HepG2 (cell line): ENCODE measurements around the gene DCUN1D3. TPM values are rescaled to one million over a fixed set of nuclear protein-coding genes. Genes with fewer than 3 reads are reported as not detected.

Experiments
- ATAC-seq: fragments of 200-7000 bp; cut with Tn5 transposase; 3 replicates; pipeline ENCODE4 v1.9.1; 2020; ENCODE audit warnings: mild to moderate bottlenecking, moderate library complexity
- BruUV-seq: library from RNA; stranded (reverse); fragments of 400-500 nt; replicated peaks from 2 replicates; lab custom pipeline; 2021; lab: Mats Ljungman, UMichigan
- CTCF ChIA-PET: fragments of 300-600 bp; formaldehyde crosslinking; extraction: SDS; loops from one replicate; lab custom pipeline; 2021; ENCODE audit warnings: low total read pairs, inconsistent platforms, low intra/inter-chr PET ratio; lab: Yijun Ruan, JAX
- POLR2A ChIA-PET: fragments of 350-600 bp; sonication (Branson Sonifier 250); formaldehyde crosslinking; loops from one replicate; lab custom pipeline; 2020; ENCODE audit warnings: antibody characterized with exemption, inconsistent platforms; lab: Yijun Ruan, JAX
- DNase-seq: peaks from one replicate; pipeline ENCODE4 v3.0.0-alpha.2; 2015; ENCODE audit warnings: low spot score
- FAIRE-seq: peaks from 3 replicates; lab custom pipeline; 2011; peaks lifted over from hg19 to GRCh38; lab: Jason Lieb, UNC
- H2AFZ ChIP-seq: one replicate; pipeline ENCODE4 v1.6.1; 2011; ENCODE audit warnings: low read length, inconsistent platforms
- H3K27ac ChIP-seq: fragments of 300-600 bp; 3 replicates; pipeline ENCODE4 v1.8.0; 2011; ENCODE audit warnings: mixed run types, mild to moderate bottlenecking, mixed read lengths, low read length, inconsistent platforms; ENCODE audit not compliant: insufficient read depth; ENCODE audit errors: extremely low read length
- H3K27me3 ChIP-seq, 2 experiments: fragments of 200-600 bp in 1 of 2; 2 replicates in 1 of 2; 3 replicates in 1 of 2; pipeline versions ENCODE4 v1.6.0 to v1.8.0; 2011; ENCODE audit warnings: low read length in 2 of 2, mild to moderate bottlenecking in 2 of 2, moderate library complexity in 2 of 2, inconsistent platforms in 1 of 2; ENCODE audit not compliant: insufficient read depth in 2 of 2, control insufficient read depth in 1 of 2
- H3K36me3 ChIP-seq, 2 experiments: fragments of 200-600 bp in 1 of 2; replicated peaks in 1 of 2; 2 replicates in 1 of 2; 3 replicates in 1 of 2; pipeline versions ENCODE4 v1.5.1 to v1.8.0; 2011; ENCODE audit warnings: low read length in 2 of 2, inconsistent platforms in 1 of 2; ENCODE audit not compliant: insufficient read depth in 2 of 2, control insufficient read depth in 1 of 2
- H3K4me1 ChIP-seq: 2 replicates; pipeline ENCODE4 v1.5.1; 2012; ENCODE audit warnings: low read length, inconsistent platforms; ENCODE audit not compliant: insufficient read depth
- H3K4me2 ChIP-seq: 2 replicates; pipeline ENCODE4 v1.6.0; 2011; ENCODE audit warnings: low read depth, low read length, inconsistent platforms
- H3K4me3 ChIP-seq, 3 experiments: fragments of 200-600 bp in 1 of 3; sonication (generic), shearing (Covaris generic) in 1 of 3; replicated peaks in 1 of 3; 2 replicates each; pipeline ENCODE4 v1.5.1; 2011 to 2016; ENCODE audit warnings: low read length in 3 of 3, inconsistent platforms in 2 of 3, low read depth in 2 of 3, mild to moderate bottlenecking in 2 of 3, control low read depth in 1 of 3, mixed read lengths in 1 of 3; ENCODE audit not compliant: insufficient read depth in 1 of 3
- H3K79me2 ChIP-seq: one replicate; pipeline ENCODE4 v1.6.1; 2011; ENCODE audit warnings: low read length, inconsistent platforms; ENCODE audit not compliant: insufficient read depth
- H3K9ac ChIP-seq: 2 replicates; pipeline ENCODE4 v1.6.0; 2011; ENCODE audit warnings: mild to moderate bottlenecking, low read depth, low read length, inconsistent platforms; ENCODE audit not compliant: insufficient read depth
- H3K9me3 ChIP-seq: 2 replicates; pipeline ENCODE4 v1.5.1; 2012; ENCODE audit warnings: mild to moderate bottlenecking, low read length
- H4K20me1 ChIP-seq: 2 replicates; pipeline ENCODE4 v1.6.0; 2011; ENCODE audit warnings: inconsistent platforms, mild to moderate bottlenecking, low read length, moderate library complexity; ENCODE audit not compliant: insufficient read depth
- HMGA1 ChIP-seq: sonication (generic); formaldehyde crosslinking; conservative IDR thresholded peaks from 2 replicates; pipeline ENCODE4 v1.4.0; 2020; ENCODE audit warnings: missing genetic modification reagents
- MAFG ChIP-seq: sonication (generic); formaldehyde crosslinking; IDR thresholded peaks from 2 replicates; pipeline ENCODE4 v1.5.1; 2020; ENCODE audit warnings: mild to moderate bottlenecking, missing genetic modification reagents
- NFAT5 ChIP-seq: sonication (generic); formaldehyde crosslinking; IDR thresholded peaks from 2 replicates; pipeline ENCODE4 v1.4.0; 2020; ENCODE audit warnings: missing genetic modification reagents
- PRDM4 ChIP-seq: sonication (generic); formaldehyde crosslinking; IDR thresholded peaks from 2 replicates; pipeline ENCODE4 v1.9.0; 2021; ENCODE audit warnings: missing genetic modification reagents, borderline replicate concordance
- ZNF251 ChIP-seq: sonication (generic); formaldehyde crosslinking; IDR thresholded peaks from 2 replicates; pipeline ENCODE4 v1.9.0; 2021; ENCODE audit warnings: mild to moderate bottlenecking, missing genetic modification reagents
- ZNF484 ChIP-seq: sonication (generic); formaldehyde crosslinking; IDR thresholded peaks from 2 replicates; pipeline ENCODE4 v1.5.1; 2020; ENCODE audit warnings: mild to moderate bottlenecking, low read depth, missing genetic modification reagents, borderline replicate concordance
- WGBS: methylation state at CpG from one replicate; pipeline ENCODE4 v1.1.6; 2017; ENCODE audit warnings: low lambda C conversion rate; 5-methylcytosine and 5-hydroxymethylcytosine counted together
- in situ Hi-C: cut with HindIII; loops from 2 replicates; pipeline ENCODE4 v1.10.0; 2017; ENCODE audit warnings: low pct_unique_long_range_greater_than_20kb; ENCODE audit not compliant: extremely low pct_ligation_motif_present
- intact Hi-C: fragments of 100-400 bp; cut with micrococcal nuclease; formaldehyde crosslinking; loops from one replicate; pipeline ENCODE4 v1.10.0; 2022; ENCODE audit not compliant: unreplicated experiment
- polyA plus RNA-seq, 8 experiments: library from polyadenylated mRNA; depleted of rRNA in 3 of 8; stranded (reverse) in 7 of 8; unstranded in 1 of 8; fragments of >200 nt; fragmentation: Illumina TruSeq in 4 of 8; extraction: Trizol in 4 of 8; gene quantifications; 2 replicates each; pipeline versions ENCODE4 v1.2.1 to v1.2.3, GENCODE V29; 2011 to 2016; ENCODE audit warnings: low read depth in 4 of 8, missing spikeins in 1 of 8, mixed read lengths in 1 of 8; ENCODE audit not compliant: insufficient read depth in 1 of 8
- total RNA-seq, 5 experiments: library from RNA; depleted of rRNA; stranded (reverse); fragments of >200 nt; fragmentation: Illumina TruSeq; extraction: Trizol; gene quantifications; 2 replicates each; pipeline ENCODE4 v1.2.3, GENCODE V29; 2016; ENCODE audit warnings: low read depth in 1 of 5

The DCUN1D3 gene
- total and polyA plus RNA-seq, 2 of the 13 experiments (the other 11 are each of a cell fraction or from before 2014, with no cell fraction given): 5.0 to 19.3 TPM

- ATAC-seq (no peak), DNase-seq (no peak), FAIRE-seq (no peak)
- no peak overlapping the region for H3K4me2 ChIP-seq
- ChIA-PET CTCF (no interaction called here), POLR2A (no interaction called here)
- intact Hi-C loops: no loop called here
- no peaks in the 10 kb centered on the region for H3K27me3 ChIP-seq
- H4K20me1 ChIP-seq: no peaks in the 10 kb centered on the region
- H3K4me1 ChIP-seq: no peaks in the 10 kb centered on the region
- no peak overlapping the region for H3K27ac ChIP-seq
- 95% methylated on average over 4 of the region's 4 CpGs for WGBS
- no peaks in the 10 kb centered on the region for H3K9me3 ChIP-seq
- no TSS peak for BruUV-seq
- in situ Hi-C loops: no loop called here
- peaks cover 3 to 38% of the 10 kb centered on the region in 2 experiments; a peak in 4 of 5 replicates for H3K36me3 ChIP-seq
- H3K79me2 ChIP-seq: no peaks in the 10 kb centered on the region
- H3K4me3 ChIP-seq: no peak overlapping the region
- no peak overlapping the region for H3K9ac ChIP-seq
- H2AFZ ChIP-seq: no peak overlapping the region
- TF ChIP-seq ZNF251: no peak
- no peak for TF ChIP-seq MAFG (CRISPR knock-in tag)
- TF ChIP-seq HMGA1 (CRISPR knock-in tag): no peak
- TF ChIP-seq ZNF484: no peak
- TF ChIP-seq PRDM4 (CRISPR knock-in tag): no peak
- no peak for TF ChIP-seq NFAT5
These were observed 81.1 kb downstream of the DCUN1D3 start for GRCh38 chr16:20818929-20819585.
